SK-N-SH treated with all-trans-retinoic acid at 6 μM for 48 hours (cell line): ENCODE data around the gene KIF3B.
"Not testable (repeated sequence)": the region's sequence is repeated elsewhere in the genome, so short reads cannot be mapped to it uniquely, and the experiment has no call there.

Experiments
- ATAC-seq: fragments of 200-7000 bp; cut with Tn5 transposase; 3 replicates; pipeline ENCODE4 v1.9.1; 2020; ENCODE audit warnings: mild to moderate bottlenecking, moderate library complexity
- ARNTL ChIP-seq: fragments of 450-650 bp; formaldehyde crosslinking; IDR thresholded peaks from 2 replicates; pipeline ENCODE4 v1.5.0; 2020; ENCODE audit warnings: low read depth, mild to moderate bottlenecking, moderate library complexity, borderline replicate concordance
- BACH2 ChIP-seq: fragments of 250-450 bp; sonication (Bioruptor Pico); IDR thresholded peaks from 2 replicates; pipeline ENCODE4 v1.9.0; 2021; ENCODE audit warnings: mild to moderate bottlenecking, borderline replicate concordance
- CSDC2 ChIP-seq: fragments of 250-450 bp; sonication (Bioruptor Pico); IDR thresholded peaks from 2 replicates; pipeline ENCODE4 v1.5.0; 2020; ENCODE audit warnings: mild to moderate bottlenecking, moderate library complexity
- ESRRG ChIP-seq: fragments of 250-450 bp; sonication (Bioruptor Pico); IDR thresholded peaks from 2 replicates; pipeline ENCODE4 v1.6.1; 2021; ENCODE audit warnings: mild to moderate bottlenecking
- GLIS3 ChIP-seq: fragments of 250-450 bp; sonication (Bioruptor Pico); IDR thresholded peaks from 2 replicates; pipeline ENCODE4 v1.5.0; 2020; ENCODE audit warnings: mild to moderate bottlenecking, moderate library complexity
- ISL1 ChIP-seq: fragments of 250-450 bp; sonication (Bioruptor Pico); IDR thresholded peaks from 2 replicates; pipeline ENCODE4 v2.1.2; 2022; ENCODE audit warnings: mild to moderate bottlenecking, moderate library complexity
- OSR1 ChIP-seq: fragments of 250-450 bp; sonication (Bioruptor Pico); IDR thresholded peaks from 2 replicates; pipeline ENCODE4 v1.8.0; 2022; ENCODE audit warnings: moderate library complexity, mild to moderate bottlenecking, inconsistent platforms
- PPARA ChIP-seq: fragments of 250-450 bp; sonication (Bioruptor Pico); IDR thresholded peaks from 2 replicates; pipeline ENCODE4 v1.5.0; 2020; ENCODE audit warnings: mild to moderate bottlenecking, borderline replicate concordance
- RARB ChIP-seq: fragments of 250-450 bp; sonication (Bioruptor Pico); IDR thresholded peaks from 2 replicates; pipeline ENCODE4 v1.8.0; 2021; ENCODE audit warnings: mild to moderate bottlenecking, moderate library complexity
- SNAI2 ChIP-seq: fragments of 250-450 bp; sonication (Bioruptor Pico); IDR thresholded peaks from 2 replicates; pipeline ENCODE4 v1.5.0; 2020; ENCODE audit warnings: mild to moderate bottlenecking, moderate library complexity
- TCF4 ChIP-seq: fragments of 250-450 bp; sonication (Bioruptor Pico); IDR thresholded peaks from 2 replicates; pipeline ENCODE4 v1.8.0; 2021; ENCODE audit warnings: mild to moderate bottlenecking, moderate library complexity, borderline replicate concordance
- TOX ChIP-seq: fragments of 250-450 bp; sonication (Bioruptor Pico); IDR thresholded peaks from 2 replicates; pipeline ENCODE4 v1.8.0; 2021; ENCODE audit warnings: mild to moderate bottlenecking, moderate library complexity, borderline replicate concordance
- ZC3H10 ChIP-seq: fragments of 250-450 bp; sonication (Bioruptor Pico); IDR thresholded peaks from 2 replicates; pipeline ENCODE4 v1.5.1; 2021; ENCODE audit warnings: mild to moderate bottlenecking, moderate library complexity
- ZFP3 ChIP-seq: fragments of 250-450 bp; sonication (Bioruptor Pico); IDR thresholded peaks from 2 replicates; pipeline ENCODE4 v1.5.0; 2020; ENCODE audit warnings: mild to moderate bottlenecking, moderate library complexity
- ZFP30 ChIP-seq: fragments of 450-650 bp; formaldehyde crosslinking; IDR thresholded peaks from 2 replicates; pipeline ENCODE4 v1.5.0; 2022; ENCODE audit warnings: mild to moderate bottlenecking, moderate library complexity
- ZNF565 ChIP-seq: fragments of 450-650 bp; formaldehyde crosslinking; conservative IDR thresholded peaks from 2 replicates; pipeline ENCODE4 v1.5.0; 2020; ENCODE audit warnings: low read depth, mild to moderate bottlenecking, moderate library complexity
- ZNF70 ChIP-seq: fragments of 450-650 bp; formaldehyde crosslinking; IDR thresholded peaks from 2 replicates; pipeline ENCODE4 v1.5.0; 2020; ENCODE audit warnings: mild to moderate bottlenecking, moderate library complexity
- ZNF8 ChIP-seq: fragments of 450-650 bp; formaldehyde crosslinking; IDR thresholded peaks from 2 replicates; pipeline ENCODE4 v1.5.0; 2020; ENCODE audit warnings: mild to moderate bottlenecking, moderate library complexity
- TF ChIP-seq, protein P1 (sequence below): fragments of 250-450 bp; sonication (Bioruptor Pico); IDR thresholded peaks from 2 replicates; pipeline ENCODE4 v1.5.1; 2021; ENCODE audit warnings: mild to moderate bottlenecking, moderate library complexity
- TF ChIP-seq, protein P2 (sequence below): fragments of 250-450 bp; sonication (Bioruptor Pico); IDR thresholded peaks from 2 replicates; pipeline ENCODE4 v1.5.0; 2020; ENCODE audit warnings: mild to moderate bottlenecking, moderate library complexity
- TF ChIP-seq, protein P3 (sequence below): fragments of 250-450 bp; sonication (Bioruptor Pico); IDR thresholded peaks from 2 replicates; pipeline ENCODE4 v1.8.0; 2021; ENCODE audit warnings: low read depth, mild to moderate bottlenecking, moderate library complexity, borderline replicate concordance

KIF3B gene

DNA sequence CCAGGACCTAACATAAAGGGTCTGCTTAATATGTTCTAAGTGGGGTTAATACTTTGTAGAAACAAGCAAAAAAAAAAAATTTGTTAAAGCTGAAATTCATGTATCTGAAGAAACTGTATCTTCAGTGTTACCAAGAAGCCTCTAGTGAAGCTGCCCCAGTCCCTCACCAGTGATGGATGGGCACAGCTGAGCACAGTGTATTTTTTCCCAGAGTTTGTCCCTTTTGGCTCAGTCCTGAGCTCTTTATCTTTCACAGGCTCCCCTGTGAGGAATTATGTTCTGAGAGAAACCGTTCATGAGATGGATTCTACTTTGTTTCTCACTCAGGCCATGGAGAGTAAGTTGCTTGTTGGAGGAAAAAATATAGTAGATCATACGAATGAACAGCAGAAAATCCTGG lies 38.4 kb downstream of the KIF3B start:
- TF ChIP-seq TCF4 (CRISPR knock-in tag): no peak
- no peak for TF ChIP-seq GLIS3 (CRISPR knock-in tag)
- TF ChIP-seq ESRRG (CRISPR knock-in tag): no peak
- TF ChIP-seq, protein P1, sequence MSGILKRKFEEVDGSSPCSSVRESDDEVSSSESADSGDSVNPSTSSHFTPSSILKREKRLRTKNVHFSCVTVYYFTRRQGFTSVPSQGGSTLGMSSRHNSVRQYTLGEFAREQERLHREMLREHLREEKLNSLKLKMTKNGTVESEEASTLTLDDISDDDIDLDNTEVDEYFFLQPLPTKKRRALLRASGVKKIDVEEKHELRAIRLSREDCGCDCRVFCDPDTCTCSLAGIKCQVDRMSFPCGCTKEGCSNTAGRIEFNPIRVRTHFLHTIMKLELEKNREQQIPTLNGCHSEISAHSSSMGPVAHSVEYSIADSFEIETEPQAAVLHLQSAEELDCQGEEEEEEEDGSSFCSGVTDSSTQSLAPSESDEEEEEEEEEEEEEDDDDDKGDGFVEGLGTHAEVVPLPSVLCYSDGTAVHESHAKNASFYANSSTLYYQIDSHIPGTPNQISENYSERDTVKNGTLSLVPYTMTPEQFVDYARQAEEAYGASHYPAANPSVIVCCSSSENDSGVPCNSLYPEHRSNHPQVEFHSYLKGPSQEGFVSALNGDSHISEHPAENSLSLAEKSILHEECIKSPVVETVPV (CRISPR knock-in tag): no peak
- TF ChIP-seq, protein P2, sequence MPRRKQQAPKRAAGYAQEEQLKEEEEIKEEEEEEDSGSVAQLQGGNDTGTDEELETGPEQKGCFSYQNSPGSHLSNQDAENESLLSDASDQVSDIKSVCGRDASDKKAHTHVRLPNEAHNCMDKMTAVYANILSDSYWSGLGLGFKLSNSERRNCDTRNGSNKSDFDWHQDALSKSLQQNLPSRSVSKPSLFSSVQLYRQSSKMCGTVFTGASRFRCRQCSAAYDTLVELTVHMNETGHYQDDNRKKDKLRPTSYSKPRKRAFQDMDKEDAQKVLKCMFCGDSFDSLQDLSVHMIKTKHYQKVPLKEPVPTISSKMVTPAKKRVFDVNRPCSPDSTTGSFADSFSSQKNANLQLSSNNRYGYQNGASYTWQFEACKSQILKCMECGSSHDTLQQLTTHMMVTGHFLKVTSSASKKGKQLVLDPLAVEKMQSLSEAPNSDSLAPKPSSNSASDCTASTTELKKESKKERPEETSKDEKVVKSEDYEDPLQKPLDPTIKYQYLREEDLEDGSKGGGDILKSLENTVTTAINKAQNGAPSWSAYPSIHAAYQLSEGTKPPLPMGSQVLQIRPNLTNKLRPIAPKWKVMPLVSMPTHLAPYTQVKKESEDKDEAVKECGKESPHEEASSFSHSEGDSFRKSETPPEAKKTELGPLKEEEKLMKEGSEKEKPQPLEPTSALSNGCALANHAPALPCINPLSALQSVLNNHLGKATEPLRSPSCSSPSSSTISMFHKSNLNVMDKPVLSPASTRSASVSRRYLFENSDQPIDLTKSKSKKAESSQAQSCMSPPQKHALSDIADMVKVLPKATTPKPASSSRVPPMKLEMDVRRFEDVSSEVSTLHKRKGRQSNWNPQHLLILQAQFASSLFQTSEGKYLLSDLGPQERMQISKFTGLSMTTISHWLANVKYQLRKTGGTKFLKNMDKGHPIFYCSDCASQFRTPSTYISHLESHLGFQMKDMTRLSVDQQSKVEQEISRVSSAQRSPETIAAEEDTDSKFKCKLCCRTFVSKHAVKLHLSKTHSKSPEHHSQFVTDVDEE (CRISPR knock-in tag): no peak
- no peak for TF ChIP-seq ZNF8 (CRISPR knock-in tag)
- TF ChIP-seq BACH2 (CRISPR knock-in tag): no peak
- no peak for TF ChIP-seq ZNF565 (CRISPR knock-in tag)
- no peak for TF ChIP-seq ISL1
- no peak for TF ChIP-seq CSDC2 (CRISPR knock-in tag)
- no peak for TF ChIP-seq ZFP30
- ATAC-seq: no peak

GRCh38 chr20:32316667-32317066 lies 39.2 kb downstream of the KIF3B start:
- ATAC-seq: no peak

GRCh38 chr20:32319100-32319499 lies 41.6 kb downstream of the KIF3B start:
- ATAC-seq: no peak
- TF ChIP-seq ZNF8 (CRISPR knock-in tag) (no peak), ZC3H10 (CRISPR knock-in tag) (no peak), PPARA (no peak)

More at GRCh38 chr20:32316667-32317066, 39.2 kb downstream of the KIF3B start:
- TF ChIP-seq ZFP3 (CRISPR knock-in tag): no peak
- TF ChIP-seq CSDC2 (CRISPR knock-in tag): no peak
- TF ChIP-seq ZNF70 (CRISPR knock-in tag): no peak
- no peak for TF ChIP-seq ZC3H10 (CRISPR knock-in tag)
- no peak for TF ChIP-seq OSR1 (CRISPR knock-in tag)
- TF ChIP-seq ARNTL: no peak

DNA sequence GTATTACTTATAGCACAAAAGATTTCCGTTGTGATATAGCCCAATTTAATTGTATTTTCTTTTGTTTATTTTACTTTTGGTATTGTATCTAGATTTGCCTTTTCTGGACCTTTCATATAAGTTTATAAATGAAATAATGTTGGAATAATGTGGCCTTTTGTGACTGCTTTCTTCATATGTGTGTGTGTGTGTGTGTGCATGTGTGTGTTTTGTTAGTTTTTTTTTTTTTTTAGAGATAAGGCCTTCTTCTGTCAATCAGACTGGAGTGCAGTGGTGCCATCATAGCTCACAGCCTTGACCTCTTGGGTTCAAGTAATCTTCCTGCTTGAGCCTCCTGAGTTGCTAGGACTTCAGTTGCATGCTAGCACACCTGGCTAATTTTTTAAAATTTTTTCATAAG lies 42.9 kb downstream of the KIF3B start:
- no peak for ATAC-seq

DNA sequence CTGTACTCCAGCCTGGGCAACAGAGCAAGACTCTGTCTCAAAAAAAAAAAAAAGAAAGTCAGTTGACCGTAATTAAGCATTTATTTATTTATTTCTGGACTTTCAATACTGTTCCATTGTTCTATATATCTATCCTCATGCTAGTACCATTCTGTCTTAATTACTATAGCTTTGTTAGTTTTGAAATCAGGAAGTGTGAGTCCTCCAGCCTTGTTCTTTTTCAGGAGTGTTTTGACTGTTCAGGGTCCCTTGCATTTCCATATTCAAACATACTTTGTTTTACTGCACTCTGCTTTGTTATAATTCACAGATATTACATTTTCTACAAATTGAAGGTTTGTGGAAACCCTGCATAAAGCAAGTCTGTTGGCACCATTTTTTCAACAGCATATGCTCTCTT lies 43.9 kb downstream of the KIF3B start:
- TF ChIP-seq BACH2 (CRISPR knock-in tag) (no peak), ZC3H10 (CRISPR knock-in tag) (no peak), ZNF70 (CRISPR knock-in tag) (no peak), ZFP3 (CRISPR knock-in tag) (no peak), CSDC2 (CRISPR knock-in tag) (no peak), SNAI2 (no peak), PPARA (no peak)
- TF ChIP-seq, protein P3, sequence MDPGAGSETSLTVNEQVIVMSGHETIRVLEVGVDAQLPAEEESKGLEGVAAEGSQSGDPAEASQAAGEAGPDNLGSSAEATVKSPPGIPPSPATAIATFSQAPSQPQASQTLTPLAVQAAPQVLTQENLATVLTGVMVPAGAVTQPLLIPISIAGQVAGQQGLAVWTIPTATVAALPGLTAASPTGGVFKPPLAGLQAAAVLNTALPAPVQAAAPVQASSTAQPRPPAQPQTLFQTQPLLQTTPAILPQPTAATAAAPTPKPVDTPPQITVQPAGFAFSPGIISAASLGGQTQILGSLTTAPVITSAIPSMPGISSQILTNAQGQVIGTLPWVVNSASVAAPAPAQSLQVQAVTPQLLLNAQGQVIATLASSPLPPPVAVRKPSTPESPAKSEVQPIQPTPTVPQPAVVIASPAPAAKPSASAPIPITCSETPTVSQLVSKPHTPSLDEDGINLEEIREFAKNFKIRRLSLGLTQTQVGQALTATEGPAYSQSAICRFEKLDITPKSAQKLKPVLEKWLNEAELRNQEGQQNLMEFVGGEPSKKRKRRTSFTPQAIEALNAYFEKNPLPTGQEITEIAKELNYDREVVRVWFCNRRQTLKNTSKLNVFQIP: no peak
- no peak for ATAC-seq

More for the DNA sequence above, 42.9 kb downstream of the KIF3B start:
- TF ChIP-seq ZFP30 (no peak), TOX (CRISPR knock-in tag) (no peak), RARB (CRISPR knock-in tag) (no peak), ZNF565 (CRISPR knock-in tag) (no peak), ISL1 (no peak), GLIS3 (CRISPR knock-in tag) (no peak), CSDC2 (CRISPR knock-in tag) (no peak), ARNTL (no peak)

DNA sequence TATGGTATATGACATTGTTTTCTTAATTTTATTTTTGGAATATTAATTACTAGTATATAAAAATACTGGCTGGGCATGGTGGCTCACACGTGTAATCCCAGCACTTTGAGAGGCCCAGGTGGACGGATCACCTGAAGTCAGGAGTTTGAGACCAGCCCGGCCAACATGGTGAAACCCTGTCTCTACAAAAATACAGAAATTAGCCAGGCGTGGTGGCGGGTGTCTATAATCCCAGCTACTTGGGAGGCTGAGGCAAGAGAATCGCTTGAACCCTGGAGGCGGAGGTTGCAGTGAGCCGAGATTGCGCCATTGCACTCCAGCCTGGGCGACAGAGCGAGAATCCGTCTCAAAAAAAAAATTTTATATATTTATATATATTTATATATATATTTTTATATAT lies 44.8 kb downstream of the KIF3B start:
- ATAC-seq: not testable (repeated sequence)

DNA sequence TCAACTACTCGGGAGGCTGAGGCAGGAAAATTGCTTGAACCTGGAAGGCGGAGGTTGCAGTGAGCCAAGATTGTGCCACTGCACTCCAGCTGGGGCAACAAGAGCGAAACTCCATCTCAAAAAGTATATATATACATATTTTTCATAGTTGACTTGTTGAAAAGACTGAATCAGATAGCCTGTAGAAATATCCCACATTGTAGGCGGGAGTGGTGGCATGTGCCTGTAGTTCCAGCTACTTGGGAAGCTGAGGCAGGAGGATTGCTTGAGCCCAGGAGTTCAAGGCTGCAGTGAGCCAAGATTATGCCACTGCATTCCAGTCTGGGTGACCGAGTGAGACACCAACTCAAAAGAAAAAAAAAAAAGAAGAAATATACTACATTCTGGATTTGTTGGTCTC lies 46.3 kb downstream of the KIF3B start:
- ATAC-seq: not testable (repeated sequence)
